GM21576 (cell line): ENCODE results near the gene RAB11FIP2.

Experiments
- ATAC-seq: cut with Tn5 transposase; IDR thresholded peaks from one replicate; pipeline ENCODE4 v1.9.1; 2021; ENCODE audit warnings: mild to moderate bottlenecking, moderate library complexity; ENCODE audit not compliant: unreplicated experiment

RAB11FIP2 gene

DNA sequence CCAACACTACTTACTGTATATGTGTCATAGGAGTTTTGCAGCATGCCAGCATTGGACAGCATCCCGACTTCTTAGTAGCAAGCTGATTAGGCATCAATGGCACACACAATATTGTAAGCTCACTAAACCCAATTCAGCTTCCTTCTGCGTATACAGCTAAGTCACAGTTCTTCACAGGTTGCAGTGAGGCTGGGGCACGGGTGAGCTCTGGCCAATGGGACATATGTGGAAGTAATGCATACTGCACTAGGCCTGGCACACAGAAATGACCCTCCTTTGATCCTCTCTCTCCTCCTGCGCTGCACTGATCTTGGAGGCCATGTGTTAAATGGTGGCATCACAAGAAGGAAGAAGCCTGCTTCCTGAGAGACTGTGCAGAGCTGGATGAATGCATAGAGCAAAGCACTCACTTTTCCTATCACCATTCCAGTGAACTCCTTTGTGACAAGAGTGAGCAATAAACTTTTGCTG lies 11.9 kb downstream of the RAB11FIP2 start:
- ATAC-seq = no peak

DNA sequence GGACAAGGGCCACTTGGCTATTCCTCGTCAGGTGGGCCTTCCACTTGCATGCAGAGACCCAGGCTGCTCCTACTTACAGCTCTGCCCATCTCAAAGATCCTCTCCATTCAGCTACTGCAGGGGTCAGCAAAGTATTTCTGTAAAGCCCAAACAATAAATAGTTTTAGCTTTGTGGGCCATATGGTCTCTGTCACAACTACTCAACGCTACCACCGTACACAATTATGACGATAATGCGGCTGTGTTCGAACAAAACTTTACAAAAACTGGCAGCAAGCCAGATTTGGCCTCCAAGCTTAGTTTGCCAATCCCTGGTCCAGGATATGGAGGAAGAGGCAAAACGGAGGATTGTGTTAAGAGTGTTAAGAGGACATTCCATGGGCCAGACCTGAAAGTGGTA lies 12.8 kb downstream of the RAB11FIP2 start:
- ATAC-seq = no peak

DNA sequence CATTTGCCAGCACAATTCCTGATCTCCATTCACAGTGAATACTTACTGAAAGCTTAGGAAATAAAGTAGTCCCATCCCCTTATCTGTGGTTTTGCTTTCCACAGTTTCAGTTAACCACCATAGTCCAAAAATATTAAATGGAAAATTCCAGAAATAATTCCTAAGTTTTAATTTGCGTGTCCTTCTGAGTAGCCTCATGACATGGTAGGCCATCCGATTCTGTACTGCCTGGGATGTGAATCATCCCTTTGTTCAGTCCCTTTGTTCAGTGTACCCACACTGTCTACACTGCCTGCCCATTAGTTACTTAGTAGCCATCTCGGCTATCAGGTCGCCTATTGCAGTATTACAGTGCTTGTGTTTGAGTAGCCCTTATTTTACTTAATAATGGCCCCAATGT lies 14.2 kb downstream of the RAB11FIP2 start:
- ATAC-seq = no peak

DNA sequence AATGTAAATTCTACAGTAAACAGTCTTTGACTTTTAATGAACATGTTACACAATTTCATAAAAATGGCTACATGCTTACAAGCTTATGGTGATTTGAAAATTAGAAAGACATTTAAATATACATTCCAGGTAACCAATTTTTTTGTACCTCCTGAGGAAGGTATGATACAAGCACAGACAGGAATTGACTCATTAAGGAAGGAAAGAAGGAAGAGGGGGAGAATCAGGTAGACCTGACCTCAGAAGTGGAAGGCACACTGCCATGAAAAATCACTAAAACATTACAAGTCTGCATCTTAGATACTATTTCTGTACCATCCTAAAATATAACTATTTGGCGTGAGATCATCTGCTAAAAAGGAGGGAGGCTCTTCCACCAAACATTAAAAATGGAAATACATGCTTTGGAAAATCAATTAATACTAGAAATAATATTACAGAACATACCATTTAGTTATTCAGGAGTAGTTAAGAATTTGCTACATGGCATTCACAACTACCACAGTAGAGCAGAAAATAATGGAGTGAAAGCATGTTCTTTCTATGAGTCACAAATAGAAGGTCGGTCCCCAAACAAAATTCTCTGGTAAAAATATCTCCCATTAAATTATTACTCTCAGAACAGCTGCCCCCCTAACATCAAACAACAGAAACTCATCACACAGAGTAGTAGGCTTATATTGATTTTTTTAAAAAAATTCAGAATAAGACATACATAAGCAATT lies 15.2 kb downstream of the RAB11FIP2 start:
- no peak for ATAC-seq

DNA sequence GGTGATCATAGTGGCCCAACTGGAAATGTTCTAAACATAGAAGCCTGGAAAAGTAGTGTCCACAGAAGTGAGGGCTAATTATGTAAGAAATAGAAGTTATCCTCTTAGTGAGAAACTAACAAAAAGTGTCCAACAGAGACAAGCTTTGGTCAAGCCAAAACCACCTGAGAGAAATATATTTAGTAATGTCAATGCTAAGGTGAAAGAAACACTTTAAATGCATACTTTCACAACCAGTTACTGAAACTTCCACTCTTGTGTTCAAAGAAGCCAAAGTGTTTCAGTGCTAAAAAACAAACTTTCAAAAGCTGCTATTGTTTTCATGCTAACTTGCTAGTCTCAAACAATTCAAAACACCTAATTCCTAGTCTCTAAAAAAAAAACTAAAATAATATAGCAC lies 18.1 kb downstream of the RAB11FIP2 start:
- ATAC-seq = peak; percentile 98

DNA sequence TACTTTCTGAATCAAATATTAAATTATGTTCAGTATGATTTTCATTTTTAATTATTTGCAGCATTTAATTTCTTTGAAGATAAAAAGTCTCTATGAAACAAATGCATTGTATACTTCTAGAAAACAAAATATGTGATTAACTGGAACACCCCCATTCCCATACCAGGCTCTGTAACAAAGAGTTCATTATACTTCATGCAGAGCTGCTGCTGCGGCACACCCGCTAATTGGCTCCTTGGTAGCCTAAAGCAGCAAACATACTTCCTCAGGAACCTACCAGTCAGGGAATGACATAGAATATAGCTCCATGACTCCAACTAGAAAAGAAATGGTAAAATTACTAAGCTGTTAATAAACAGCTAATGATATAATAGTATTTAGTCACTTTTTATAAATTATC lies 19.3 kb downstream of the RAB11FIP2 start:
- no peak for ATAC-seq

DNA sequence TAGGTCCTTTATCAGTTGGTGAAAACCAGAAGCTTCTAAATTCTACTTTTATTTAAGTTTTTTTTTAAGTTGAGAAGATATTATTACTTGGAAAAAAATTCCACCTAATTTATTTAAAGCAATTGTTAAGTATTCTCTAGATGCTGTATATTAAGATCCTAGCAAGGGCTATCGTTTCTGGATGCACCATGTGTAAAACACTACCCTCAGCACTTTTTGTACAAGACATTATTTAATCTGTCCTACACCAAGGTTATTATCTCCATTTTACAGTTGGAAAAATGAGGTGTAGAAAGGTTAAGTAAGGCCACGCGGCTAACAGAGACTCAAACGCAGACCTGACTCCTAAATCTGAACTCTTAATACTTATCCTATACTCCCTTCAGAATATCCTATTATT lies 19.8 kb downstream of the RAB11FIP2 start:
- no peak for ATAC-seq

DNA sequence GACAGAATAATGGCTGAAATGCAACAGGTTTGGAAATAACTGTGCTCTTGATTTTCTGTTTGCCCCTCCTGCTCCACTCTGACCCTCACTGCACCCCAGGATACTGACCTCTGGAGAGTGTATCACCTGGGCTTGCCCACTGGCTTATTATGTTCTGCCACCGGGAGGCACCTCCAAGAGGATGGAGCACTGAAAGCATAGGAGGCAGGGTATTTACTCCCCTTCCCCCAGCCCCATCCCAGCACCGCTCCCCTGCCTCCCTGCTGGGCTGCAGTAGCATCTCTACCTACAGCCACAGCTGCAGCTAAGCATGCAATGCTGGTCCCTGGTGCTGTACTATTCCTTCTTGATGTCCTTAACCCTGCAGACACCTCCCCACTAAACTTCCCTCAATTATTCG lies 26.4 kb downstream of the RAB11FIP2 start:
- ATAC-seq = no peak

DNA sequence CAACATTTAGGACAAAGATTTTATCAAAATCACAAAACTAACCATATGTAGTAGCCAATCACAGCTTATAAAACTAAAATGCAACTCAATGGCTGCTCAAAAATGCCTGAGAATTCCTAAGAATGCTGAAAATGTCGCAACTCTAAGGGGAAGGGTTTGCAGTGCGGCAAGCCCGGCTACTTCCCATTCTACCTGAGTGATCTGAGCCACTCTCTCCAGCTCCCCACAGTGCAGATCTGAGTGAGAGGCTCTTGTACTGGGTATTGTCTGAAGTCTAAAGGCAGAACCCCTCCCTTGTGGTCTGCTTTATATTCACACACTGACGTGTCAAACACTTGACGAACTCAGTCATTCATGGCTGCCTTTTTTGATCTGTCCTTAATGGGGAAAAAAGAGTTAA lies 28.9 kb downstream of the RAB11FIP2 start:
- ATAC-seq = no peak

DNA sequence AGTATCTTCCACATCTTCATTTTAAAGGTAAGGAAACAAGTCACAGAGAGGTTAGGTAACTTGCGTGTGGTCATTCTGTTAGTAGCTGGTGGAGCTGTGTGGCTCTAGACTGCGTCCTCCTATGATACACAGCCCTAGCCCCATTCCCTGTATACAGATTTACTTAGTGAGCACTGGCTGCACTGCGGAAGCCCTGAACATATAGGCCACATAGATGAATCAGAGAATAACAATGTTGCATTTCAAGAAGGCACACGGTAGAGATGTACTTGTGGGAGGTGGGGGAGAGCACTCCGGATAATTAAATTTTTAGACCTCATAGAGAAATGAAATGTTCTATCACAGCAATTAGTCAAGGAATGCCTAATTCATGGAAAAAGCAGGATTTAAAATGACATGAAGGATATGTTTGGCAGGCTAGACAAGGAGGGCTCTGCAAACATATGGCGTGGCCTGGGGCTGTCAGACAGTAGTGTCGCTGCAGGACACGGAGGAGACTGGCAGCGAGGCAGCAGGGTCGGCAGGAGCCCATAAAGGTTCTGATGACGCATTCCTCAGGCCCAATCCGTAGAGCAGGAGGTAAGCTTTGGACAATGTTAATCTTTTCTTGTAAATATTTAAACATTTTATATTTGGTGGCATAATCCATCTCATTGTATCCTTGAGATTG lies 29.5 kb downstream of the RAB11FIP2 start:
- ATAC-seq = no peak

DNA sequence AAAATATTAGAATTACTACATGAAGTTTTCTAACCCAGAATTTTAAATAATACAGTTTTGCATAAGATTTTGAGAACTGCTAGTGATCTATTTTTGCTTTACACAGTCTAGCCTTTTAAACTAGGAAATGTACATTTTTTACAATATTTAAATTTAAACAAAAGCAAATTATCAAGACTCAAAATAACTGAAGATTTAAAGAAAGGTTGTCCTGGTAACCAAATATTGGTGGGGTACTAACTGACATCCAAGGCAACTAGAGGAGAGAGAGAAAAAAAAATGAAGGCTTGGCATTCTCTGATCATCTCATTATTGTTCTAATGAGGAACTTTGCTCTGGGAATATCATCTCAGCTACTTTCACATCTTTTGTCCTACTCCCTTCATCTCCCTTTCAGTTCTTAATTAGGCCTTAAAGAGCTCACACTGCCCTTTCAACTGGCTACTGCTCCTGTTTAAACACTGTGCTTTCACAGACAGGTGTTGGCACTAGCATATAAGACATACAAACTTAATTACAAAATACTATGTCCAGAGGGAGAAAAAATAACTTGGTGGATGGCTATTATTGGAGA lies 33.7 kb downstream of the RAB11FIP2 start:
- no peak for ATAC-seq

DNA sequence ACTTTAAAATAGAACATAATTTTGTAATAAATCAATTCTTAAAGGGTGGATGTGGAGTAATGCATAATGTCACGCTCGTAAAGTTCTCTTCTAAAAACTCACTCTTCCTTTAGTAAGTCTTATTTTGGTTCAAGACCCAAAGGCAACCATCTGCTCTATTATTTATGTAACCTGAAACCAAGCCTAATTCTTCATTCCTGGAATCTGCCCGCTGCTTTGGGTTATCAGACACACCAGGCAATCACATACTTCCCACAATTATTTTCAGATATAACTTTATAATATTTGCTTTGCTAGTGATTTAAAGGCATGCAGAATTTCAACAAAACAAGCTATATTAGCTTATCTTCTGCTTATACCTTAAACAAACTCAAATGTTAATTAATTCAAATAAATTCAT lies 39.0 kb downstream of the RAB11FIP2 start:
- no peak for ATAC-seq

DNA sequence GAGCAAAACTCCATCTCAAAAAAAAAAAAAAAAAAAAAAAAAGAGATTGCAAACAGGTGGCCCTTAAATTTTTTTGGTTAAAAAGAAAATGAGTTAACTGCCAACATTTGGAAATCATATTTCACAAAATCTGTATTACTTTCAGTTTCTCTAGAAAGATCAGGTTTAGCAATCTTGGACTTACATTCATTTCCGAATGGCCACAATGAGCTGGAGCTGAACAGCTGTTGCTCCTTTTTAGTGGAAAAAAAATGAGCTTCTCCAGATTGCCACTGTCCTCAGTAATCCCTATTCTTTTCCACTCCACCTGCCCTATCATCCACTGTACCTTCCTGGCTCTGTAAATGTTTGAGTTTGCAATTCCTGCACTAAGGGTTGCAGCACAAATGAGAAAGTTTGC lies 43.6 kb downstream of the RAB11FIP2 start:
- no peak for ATAC-seq

DNA sequence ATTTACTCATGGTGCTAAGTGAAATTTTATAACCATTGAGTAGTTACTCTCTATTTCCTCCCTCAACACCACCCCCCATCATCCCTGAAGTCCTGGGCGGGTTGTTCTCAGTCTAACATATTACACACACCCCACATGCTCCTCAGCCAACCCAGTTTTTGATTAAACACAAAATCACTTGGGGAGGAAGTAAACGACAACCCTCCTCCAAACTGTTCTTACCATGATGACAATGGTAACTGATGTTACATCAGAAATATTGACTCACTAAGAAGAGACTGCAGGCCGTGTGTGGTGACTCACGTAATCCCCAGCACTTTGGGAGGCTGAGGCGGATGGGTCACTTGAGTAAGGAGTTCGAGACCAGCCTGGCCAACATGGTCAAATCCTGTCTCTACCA lies 44.2 kb downstream of the RAB11FIP2 start:
- ATAC-seq = no peak

DNA sequence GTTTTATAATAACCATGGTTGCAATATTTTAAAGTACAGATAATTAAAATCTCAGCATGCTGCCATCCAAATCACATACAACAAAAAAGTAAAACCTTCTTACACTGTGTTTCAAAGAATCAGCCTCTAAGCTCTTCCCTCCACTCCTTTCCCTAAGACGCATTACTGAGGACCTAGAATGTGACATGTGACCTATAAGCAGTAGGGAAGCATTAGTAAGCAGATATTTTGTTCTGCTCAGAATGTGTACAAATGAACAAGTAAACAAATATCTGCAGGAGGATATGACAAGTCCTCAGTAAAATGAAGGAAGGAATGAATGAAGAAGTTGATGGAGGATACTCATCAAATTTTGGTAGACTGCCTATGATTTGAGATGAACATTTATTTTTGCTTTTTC lies 49.1 kb downstream of the RAB11FIP2 start:
- ATAC-seq = no peak

DNA sequence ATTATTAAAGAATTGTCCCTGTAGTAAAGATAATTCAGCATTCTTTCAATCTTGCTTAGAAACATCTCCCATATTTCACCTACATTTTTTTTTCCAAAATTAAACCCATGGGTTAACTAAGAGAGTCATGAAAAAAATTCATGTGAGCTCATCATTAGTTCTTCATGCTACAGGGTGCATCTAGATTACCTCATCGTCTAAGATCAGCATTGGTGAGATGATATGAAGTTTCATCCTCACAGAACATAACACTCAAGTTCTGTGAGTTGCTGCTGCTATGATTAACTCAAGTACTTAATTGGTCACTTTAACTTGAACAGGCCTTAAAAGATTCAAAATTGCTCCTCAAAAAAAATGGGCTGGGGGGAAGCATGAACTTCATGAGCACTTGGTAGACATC lies 50.0 kb downstream of the RAB11FIP2 start:
- ATAC-seq = no peak

DNA sequence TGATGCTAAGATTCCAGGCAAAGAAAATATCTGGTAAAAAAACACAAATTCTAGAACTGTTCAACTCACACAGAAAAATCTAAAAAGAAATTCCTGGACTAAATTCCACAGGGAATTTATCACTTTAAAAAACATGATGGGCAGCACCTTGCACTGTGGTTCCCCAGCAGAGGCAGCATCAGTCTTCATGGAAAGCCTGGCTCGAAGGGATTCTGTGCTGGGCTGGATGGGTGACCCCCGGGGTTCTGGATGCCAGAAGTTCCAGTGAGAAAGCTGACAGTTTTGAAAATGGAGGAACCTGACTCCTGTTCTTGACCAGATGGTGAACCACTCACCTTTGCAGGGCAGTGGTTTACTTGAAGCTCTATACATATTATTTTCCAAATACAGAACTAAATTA lies 52.0 kb downstream of the RAB11FIP2 start:
- no peak for ATAC-seq

DNA sequence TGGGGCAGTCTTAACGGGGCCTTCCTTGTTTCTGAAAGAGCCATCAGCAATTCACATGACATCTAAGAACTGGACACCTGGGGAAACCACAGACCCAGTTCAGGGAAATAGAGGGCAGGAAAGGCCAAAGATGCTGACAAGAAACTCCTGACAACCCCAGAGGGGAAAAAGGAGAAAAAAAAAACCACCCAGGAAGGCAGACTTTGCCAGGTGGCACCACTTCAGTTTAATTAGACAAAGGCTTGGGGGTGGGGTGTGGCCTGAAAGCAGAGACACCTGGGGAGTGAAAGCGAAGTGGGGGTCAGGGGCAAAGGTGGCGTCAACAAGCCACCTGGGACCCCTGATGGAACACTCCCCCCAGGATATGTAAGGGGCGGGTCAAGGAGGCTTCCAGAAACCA lies 53.6 kb downstream of the RAB11FIP2 start:
- ATAC-seq = no peak

DNA sequence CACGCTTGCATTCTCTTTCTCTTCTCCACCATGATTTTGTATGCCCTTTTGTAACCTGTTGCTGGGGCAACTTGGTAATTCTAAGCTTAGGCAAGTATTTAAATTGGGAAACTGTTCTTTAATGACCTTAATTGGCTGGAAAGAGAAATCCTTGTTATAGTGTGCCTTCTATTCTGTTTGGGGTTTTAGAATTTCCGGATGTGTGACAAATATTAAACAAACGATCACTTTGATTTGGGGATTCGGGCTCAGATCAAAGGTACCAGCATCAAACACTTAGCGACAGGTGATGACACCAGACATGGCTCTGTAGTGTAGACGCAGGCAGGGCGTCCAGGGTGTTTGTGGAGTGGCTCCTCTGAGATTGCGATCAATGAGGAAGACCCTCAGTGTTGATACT lies 55.0 kb downstream of the RAB11FIP2 start:
- no peak for ATAC-seq

DNA sequence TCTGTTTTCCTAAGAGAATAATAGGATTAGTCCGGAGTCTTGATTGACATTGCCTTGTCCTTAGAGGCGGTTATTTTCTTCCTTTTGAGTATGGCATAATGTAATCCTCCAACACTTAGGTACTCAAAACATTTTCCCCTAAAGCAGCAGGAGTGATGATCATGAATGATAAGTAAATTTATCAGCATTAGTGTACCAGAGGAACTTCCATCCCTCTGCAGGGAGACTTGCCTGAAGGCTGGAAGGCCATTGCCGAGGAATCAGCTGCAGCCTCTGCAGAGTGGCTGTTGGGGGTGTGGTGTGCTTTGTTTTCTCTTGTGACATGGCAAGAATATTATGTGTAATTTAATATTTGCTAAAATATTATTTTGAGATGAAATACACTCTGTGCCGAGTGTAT lies 56.8 kb downstream of the RAB11FIP2 start:
- ATAC-seq = no peak

DNA sequence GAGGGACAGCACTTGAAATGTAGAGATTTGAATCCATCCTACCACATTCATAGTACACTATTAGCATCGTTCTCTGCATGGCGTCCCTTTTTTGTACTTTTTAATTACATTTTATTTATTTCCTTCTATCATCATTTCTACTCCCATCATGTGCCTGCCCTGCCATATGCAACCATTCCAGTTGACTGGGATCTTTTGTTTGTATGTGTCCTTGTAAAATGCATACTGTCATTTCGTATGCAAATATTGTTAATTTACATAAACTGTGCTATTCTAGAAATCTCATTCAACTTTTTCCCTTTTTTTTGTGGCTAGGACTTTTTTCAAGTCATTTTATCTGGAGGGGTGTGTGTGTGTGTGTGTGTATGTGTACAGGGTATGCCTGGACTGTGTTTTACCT lies 57.9 kb downstream of the RAB11FIP2 start:
- ATAC-seq = no peak

DNA sequence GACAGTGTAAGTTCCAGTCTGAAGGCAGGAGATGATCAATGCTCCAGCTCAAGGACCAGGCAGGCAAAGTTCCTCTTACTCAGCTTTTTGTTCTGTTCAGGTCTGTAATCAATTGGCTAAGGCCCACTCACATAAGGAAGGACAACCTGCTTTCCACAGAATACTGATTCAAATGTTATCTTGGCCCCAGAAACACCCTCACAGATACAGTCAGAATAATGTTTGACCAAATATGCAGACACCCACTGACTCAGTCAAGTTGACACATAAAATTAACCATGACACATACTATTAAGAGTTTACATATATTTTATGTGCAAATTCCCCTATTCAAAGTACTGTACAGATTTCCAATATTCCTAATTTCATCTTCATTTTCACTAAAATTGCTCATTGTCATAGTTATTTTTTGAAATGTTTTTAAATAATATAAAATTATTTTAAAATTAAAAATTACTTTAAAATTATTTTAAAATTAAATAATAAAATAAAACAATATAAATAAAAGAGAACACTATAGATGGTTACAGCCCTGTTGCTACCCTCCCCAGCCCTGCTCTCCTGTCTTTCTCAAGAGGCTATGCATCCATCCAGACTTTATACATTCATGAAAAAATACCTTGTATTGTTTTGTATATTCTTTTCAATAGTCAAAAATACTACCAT lies 59.4 kb downstream of the RAB11FIP2 start:
- no peak for ATAC-seq
